Activated T-cell treated with anti-CD3 and anti-CD28 coated beads for 1 hour (primary cell): ENCODE results near the gene OSBPL2.

ENCODE experiments used
- DNase-seq: peaks from one replicate; pipeline ENCODE4 v3.0.0-alpha.2; 2020; ENCODE audit warnings: low read depth

OSBPL2 gene

GRCh38 chr20:62285151-62285550, 46.8 kb downstream of the OSBPL2 start:
- no peak for DNase-seq

- DNase-seq: no peak
Measured at GRCh38 chr20:62285722-62286121, 47.4 kb downstream of the OSBPL2 start.

GRCh38 chr20:62286493-62287064, 48.3 kb downstream of the OSBPL2 start:
- no peak for DNase-seq

- DNase-seq: no peak
Measured at GRCh38 chr20:62287129-62287528, 48.8 kb downstream of the OSBPL2 start.

- no peak for DNase-seq
Measured at GRCh38 chr20:62287759-62288534, 49.6 kb downstream of the OSBPL2 start.

GRCh38 chr20:62288535-62289105, 50.3 kb downstream of the OSBPL2 start:
- DNase-seq: no peak

GRCh38 chr20:62289131-62289530, 50.8 kb downstream of the OSBPL2 start:
- DNase-seq: no peak

GRCh38 chr20:62289898-62290297, 51.6 kb downstream of the OSBPL2 start:
- no peak for DNase-seq

- DNase-seq: no peak
Measured at GRCh38 chr20:62291251-62292066, 53.1 kb downstream of the OSBPL2 start.

GRCh38 chr20:62292108-62292507, 53.8 kb downstream of the OSBPL2 start:
- no peak for DNase-seq

GRCh38 chr20:62293111-62293784, 54.9 kb downstream of the OSBPL2 start:
- no peak for DNase-seq

GRCh38 chr20:62293946-62294345, 55.6 kb downstream of the OSBPL2 start:
- no peak for DNase-seq

- no peak for DNase-seq
Measured at GRCh38 chr20:62294516-62294915, 56.2 kb downstream of the OSBPL2 start.

GRCh38 chr20:62296724-62297448, 58.6 kb downstream of the OSBPL2 start:
- DNase-seq: no peak

GRCh38 chr20:62297449-62298227, 59.3 kb downstream of the OSBPL2 start:
- DNase-seq: no peak

- DNase-seq: no peak
Measured at GRCh38 chr20:62298577-62299249, 60.4 kb downstream of the OSBPL2 start.

GRCh38 chr20:62299666-62300236, 61.4 kb downstream of the OSBPL2 start:
- no peak for DNase-seq

GRCh38 chr20:62300319-62300718, 62.0 kb downstream of the OSBPL2 start:
- no peak for DNase-seq

- DNase-seq: no peak
Measured at GRCh38 chr20:62301111-62301668, 62.9 kb downstream of the OSBPL2 start.
